KMS-11 (cell line): ENCODE results near the gene TXLNB.
"Not testable (repeated sequence)": the region's sequence is repeated elsewhere in the genome, so short reads cannot be mapped to it uniquely, and the experiment has no call there.

Experiments
- H2AFZ ChIP-seq: fragments of 200-600 bp; sonication (generic); 2 replicates; pipeline ENCODE4 v1.6.1; 2016; ENCODE audit warnings: antibody characterized with exemption, mixed run types, low read depth
- H3K27ac ChIP-seq: fragments of 200-600 bp; sonication (generic); 2 replicates; pipeline ENCODE4 v1.6.1; 2016; ENCODE audit warnings: mild to moderate bottlenecking, mixed run types
- H3K27me3 ChIP-seq: fragments of 200-600 bp; sonication (generic); 2 replicates; pipeline ENCODE4 v1.6.1; 2017; ENCODE audit warnings: mild to moderate bottlenecking, low read depth, mixed run types, moderate library complexity; ENCODE audit not compliant: insufficient read depth
- H3K36me3 ChIP-seq: fragments of 200-600 bp; sonication (generic); 2 replicates; pipeline ENCODE4 v1.6.1; 2017; ENCODE audit warnings: mild to moderate bottlenecking, mixed run types; ENCODE audit not compliant: insufficient read depth
- H3K4me1 ChIP-seq: fragments of 200-600 bp; sonication (generic); 2 replicates; pipeline ENCODE4 v1.6.1; 2016; ENCODE audit warnings: mild to moderate bottlenecking, low read depth, mixed run types; ENCODE audit not compliant: poor library complexity, severe bottlenecking
- H3K4me2 ChIP-seq: fragments of 200-600 bp; sonication (generic); 2 replicates; pipeline ENCODE4 v1.7.0; 2016; ENCODE audit warnings: mild to moderate bottlenecking, mixed run types
- H3K4me3 ChIP-seq: fragments of 200-600 bp; sonication (generic); IDR thresholded peaks from 2 replicates; pipeline ENCODE4 v1.6.1; 2017; ENCODE audit warnings: low read depth, low read length, mixed read lengths; ENCODE audit not compliant: insufficient read depth
- H3K79me2 ChIP-seq: fragments of 200-600 bp; sonication (generic); 2 replicates; pipeline ENCODE4 v1.6.1; 2016; ENCODE audit warnings: low read depth, mixed run types; ENCODE audit not compliant: insufficient read depth
- H3K9ac ChIP-seq: fragments of 200-600 bp; sonication (generic); 2 replicates; pipeline ENCODE4 v1.6.1; 2016; ENCODE audit warnings: mild to moderate bottlenecking, mixed run types
- H4K20me1 ChIP-seq: fragments of 200-600 bp; sonication (generic); 2 replicates; pipeline ENCODE4 v1.6.1; 2016; ENCODE audit warnings: mild to moderate bottlenecking, mixed run types; ENCODE audit not compliant: insufficient read depth
- TF ChIP-seq, protein P1 (sequence below): fragments of 200-600 bp; sonication (generic); conservative IDR thresholded peaks from 2 replicates; pipeline ENCODE4 v1.6.1; 2017; ENCODE audit warnings: low read depth, mild to moderate bottlenecking, antibody characterized with exemption, low read length, moderate library complexity, mixed read lengths

The TXLNB gene

DNA sequence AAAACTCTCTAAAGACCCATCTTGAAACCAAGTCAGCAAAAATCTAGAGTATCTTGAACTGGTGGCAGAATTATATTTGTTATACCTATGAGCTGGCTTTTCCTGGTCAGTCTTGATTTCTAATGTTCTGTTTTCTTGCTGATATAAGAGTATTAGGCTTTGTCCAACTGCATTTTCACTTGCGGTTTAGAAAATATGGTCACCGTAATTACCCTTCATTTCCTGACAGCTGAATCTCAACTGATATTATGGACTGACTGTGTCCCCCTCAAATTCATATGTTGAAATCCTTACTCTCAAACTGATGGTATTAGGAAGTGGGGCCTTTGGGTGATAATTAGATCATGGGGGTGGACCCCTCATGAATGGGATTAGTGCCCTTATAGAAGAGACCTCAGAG is 72.1 kb downstream of the TXLNB start:
- TF ChIP-seq, protein P1, sequence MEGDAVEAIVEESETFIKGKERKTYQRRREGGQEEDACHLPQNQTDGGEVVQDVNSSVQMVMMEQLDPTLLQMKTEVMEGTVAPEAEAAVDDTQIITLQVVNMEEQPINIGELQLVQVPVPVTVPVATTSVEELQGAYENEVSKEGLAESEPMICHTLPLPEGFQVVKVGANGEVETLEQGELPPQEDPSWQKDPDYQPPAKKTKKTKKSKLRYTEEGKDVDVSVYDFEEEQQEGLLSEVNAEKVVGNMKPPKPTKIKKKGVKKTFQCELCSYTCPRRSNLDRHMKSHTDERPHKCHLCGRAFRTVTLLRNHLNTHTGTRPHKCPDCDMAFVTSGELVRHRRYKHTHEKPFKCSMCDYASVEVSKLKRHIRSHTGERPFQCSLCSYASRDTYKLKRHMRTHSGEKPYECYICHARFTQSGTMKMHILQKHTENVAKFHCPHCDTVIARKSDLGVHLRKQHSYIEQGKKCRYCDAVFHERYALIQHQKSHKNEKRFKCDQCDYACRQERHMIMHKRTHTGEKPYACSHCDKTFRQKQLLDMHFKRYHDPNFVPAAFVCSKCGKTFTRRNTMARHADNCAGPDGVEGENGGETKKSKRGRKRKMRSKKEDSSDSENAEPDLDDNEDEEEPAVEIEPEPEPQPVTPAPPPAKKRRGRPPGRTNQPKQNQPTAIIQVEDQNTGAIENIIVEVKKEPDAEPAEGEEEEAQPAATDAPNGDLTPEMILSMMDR = no peak
- Histone ChIP-seq H3K27me3 (no peaks in the 10 kb centered on the region), H3K27ac (peak overlapping the region; percentile 72), H4K20me1 (no peaks in the 10 kb centered on the region), H3K36me3 (no peaks in the 10 kb centered on the region), H3K4me2 (peak overlapping the region; percentile 53; the same call in 1 of the 2 replicates), H3K4me1 (peaks cover 19% of the 10 kb centered on the region), H3K4me3 (no peak overlapping the region), H3K9ac (no peak overlapping the region; the same call in 1 of the 2 replicates), H2AFZ (peak overlapping the region; percentile 44; the same call in 1 of the 2 replicates), H3K79me2 (no peaks in the 10 kb centered on the region)

DNA sequence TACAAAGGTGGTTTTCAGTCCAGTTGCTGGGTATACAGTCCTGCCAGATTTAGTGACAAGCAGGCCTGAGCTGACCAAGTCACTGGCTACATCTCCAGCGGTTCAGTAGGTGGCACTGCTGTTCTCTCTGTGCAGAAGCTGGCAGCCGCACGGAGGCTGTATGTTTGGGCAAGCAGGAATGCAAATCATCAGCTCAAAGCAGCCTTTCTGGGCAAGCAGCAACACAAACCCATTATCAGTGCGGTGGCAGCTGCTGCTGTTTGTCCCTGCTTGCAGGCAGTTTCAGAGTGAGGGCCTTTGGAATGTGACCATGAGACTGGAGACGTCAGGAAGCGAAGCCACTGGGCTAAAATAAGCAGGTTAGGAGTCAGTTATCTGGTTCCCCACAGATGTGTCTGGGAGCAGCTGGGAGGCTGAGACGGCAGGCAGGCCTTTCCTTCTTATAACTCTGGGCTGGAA is 72.5 kb downstream of the TXLNB start:
- no peak overlapping the region for H3K4me3 ChIP-seq
- peak overlapping the region; percentile 53; the same call in 1 of the 2 replicates for H3K4me2 ChIP-seq
- H3K27ac ChIP-seq = peak overlapping the region; percentile 72
- H4K20me1 ChIP-seq = no peaks in the 10 kb centered on the region
- no peaks in the 10 kb centered on the region for H3K27me3 ChIP-seq
- no peak overlapping the region; the same call in 1 of the 2 replicates for H3K9ac ChIP-seq
- no peaks in the 10 kb centered on the region for H3K79me2 ChIP-seq
- H3K36me3 ChIP-seq = no peaks in the 10 kb centered on the region
- H2AFZ ChIP-seq = peak overlapping the region; percentile 44; the same call in 1 of the 2 replicates
- peaks cover 19% of the 10 kb centered on the region for H3K4me1 ChIP-seq
- TF ChIP-seq, protein P1 = peak; percentile 77

DNA sequence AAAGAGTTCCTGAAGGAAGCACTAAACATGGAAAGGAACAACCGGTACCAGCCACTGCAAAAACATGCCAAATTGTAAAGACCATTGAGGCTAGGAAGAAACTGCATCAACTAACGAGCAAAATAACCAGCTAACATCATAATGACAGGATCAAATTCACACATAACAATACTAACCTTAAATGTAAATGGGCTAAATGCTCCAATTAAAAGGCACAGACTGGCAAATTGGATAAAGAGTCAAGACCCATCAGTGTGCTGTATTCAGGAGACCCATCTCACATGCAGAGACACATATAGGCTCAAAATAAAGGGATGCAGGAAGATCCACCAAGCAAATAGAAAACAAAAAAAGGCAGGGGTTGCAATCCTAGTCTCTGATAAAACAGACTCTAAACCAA is 79.3 kb downstream of the TXLNB start:
- not testable (repeated sequence) for H2AFZ ChIP-seq, H3K27ac ChIP-seq, H3K9ac ChIP-seq, H3K4me3 ChIP-seq, H3K79me2 ChIP-seq, H3K36me3 ChIP-seq, H3K4me2 ChIP-seq, H3K27me3 ChIP-seq, H3K4me1 ChIP-seq, H4K20me1 ChIP-seq

DNA sequence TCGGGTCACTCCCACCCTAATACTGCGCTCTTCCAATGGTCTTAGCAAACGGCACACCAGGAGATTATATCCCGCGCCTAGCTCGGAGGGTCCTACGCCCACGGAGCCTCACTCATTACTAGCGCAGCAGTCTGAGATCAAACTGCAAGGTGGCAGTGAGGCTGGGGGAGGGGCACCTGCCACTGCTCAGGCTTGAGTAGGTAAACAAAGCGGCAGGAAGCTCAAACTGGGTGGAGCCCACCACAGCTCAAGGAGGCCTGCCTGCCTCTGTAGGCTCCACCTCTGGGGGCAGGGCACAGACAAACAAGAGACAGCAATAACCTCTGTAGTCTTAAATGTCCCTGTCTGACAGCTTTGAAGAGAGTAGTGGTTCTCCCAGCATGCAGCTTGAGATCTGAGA is 81.0 kb downstream of the TXLNB start:
- H3K9ac ChIP-seq, H3K4me3 ChIP-seq, H3K27ac ChIP-seq, H3K79me2 ChIP-seq, H3K4me2 ChIP-seq, H3K36me3 ChIP-seq, H3K27me3 ChIP-seq, H2AFZ ChIP-seq, H4K20me1 ChIP-seq, H3K4me1 ChIP-seq: not testable (repeated sequence)

DNA sequence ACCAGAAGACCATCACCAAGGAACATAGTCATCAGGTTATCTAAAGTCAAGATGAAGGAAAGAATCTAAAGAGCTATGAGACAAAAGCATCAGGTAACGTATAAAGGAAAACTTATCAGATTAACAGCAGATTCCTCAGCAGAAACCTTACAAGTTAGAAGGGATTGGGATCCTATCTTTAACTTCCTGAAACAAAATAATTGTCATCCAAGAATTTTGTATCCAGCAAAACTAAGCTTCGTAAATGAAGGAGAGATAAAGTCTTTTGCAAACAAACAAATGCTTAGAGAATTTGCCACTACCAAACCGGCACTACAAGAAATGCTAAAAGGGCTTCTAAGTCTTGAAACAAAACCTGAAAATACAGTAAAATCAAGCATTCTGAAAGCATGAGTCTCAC is 86.0 kb downstream of the TXLNB start:
- no peak overlapping the region for H3K9ac ChIP-seq
- H3K27ac ChIP-seq = no peak overlapping the region
- H3K4me3 ChIP-seq = no peak overlapping the region
- no peaks in the 10 kb centered on the region for H3K4me1 ChIP-seq
- TF ChIP-seq, protein P1 = no peak
- H3K27me3 ChIP-seq = no peaks in the 10 kb centered on the region
- no peaks in the 10 kb centered on the region for H3K36me3 ChIP-seq
- H4K20me1 ChIP-seq = no peaks in the 10 kb centered on the region
- H2AFZ ChIP-seq = no peak overlapping the region
- no peak overlapping the region for H3K4me2 ChIP-seq
- no peaks in the 10 kb centered on the region for H3K79me2 ChIP-seq
